ENCODE measurements around the gene CDC27.
"Not testable (repeated sequence)": the region's sequence is repeated elsewhere in the genome, so short reads cannot be mapped to it uniquely, and the experiment has no call there.

CDC27 gene

DNA sequence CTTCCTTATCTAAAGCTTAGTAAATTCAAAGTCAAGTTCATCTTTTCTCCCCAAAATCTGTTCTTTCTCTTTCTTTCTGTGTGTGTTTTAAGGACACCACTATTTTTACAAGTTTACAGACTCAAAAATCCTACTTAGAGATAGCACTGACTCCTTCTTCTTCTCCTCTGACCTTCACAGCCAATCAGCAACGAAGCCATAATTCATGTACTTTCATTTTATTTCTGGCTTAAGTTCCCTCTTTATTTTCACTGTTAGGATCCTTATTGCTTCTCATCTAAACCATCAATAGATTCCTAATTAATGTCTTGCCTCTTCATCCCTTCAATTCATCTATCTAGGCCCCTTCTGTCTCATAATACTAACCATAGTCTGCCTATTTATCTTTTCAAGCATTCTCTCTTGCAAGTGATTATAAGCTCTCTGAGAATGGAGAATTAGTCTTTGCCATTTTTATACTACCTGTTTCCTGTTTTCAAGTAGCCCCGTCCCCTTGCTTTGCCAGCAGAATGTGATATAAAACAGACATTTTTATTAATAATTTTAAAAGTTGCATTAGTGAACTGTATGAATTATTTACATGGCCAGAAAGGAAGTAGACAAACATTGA lies 27.0 kb downstream of the CDC27 start:
- in situ Hi-C loops (cut with MboI; ENCODE audit: low sequenced_read_pairs): no loop called here

DNA sequence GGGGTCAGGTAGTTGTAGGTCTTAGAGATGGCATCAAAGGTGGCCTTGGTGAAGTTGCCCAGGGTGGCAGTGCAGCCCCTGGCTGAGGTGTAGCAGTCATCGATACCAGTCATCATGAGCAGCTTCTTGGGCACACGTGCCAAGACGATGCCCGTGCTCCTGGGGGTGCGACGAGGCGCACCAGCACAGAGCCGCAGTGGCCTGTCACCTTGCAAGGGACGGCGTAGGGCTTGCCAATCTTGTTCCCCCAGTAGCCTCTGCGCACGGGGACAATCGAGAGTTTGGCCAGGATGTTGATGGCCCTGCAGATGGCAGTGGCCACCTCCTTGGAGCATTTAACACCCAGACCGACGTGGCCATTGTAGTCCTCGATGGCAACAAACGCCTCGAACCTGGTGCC lies 29.8 kb downstream of the CDC27 start:
- in situ Hi-C loops (cut with MboI; ENCODE audit: low sequenced_read_pairs): no loop called here

DNA sequence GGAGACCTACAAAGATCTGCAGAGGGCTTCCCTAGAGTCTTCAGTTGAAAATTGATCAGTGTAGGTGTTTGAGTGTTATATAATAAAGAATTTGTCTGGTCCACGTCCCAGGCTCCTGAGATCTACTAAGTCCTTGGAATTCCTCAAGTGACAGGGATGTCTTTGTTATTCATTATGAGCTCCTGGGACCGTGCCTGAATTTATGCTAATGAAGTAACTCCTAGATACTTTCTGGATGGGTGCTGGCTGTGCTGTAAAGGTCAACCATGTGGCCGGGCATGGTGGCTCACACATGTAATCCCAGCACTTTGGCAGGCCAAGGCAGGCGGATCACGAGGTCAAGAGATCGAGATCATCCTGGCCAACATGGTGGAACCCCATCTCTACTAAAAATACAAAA lies 43.7 kb downstream of the CDC27 start:
- in situ Hi-C loops (cut with MboI; ENCODE audit: low sequenced_read_pairs): no loop called here

DNA sequence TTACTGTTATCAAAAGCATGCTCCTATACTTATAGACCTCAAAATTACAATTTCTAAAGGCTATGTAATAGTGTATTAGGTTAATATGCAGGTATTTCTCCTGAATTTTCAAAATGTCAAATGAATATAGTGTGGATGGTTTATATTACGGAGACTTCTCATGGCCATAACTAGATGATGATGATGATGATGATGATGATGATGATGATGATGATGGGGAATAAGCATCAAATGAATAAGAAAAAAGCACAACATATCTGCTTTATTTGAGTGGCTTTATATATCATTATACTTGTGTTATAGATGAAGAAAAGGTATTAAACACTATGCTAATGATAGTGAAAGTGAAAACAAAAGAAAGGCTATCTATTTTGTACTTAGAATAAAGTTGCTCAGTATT lies 53.9 kb downstream of the CDC27 start:
- in situ Hi-C loops (cut with MboI; ENCODE audit: low sequenced_read_pairs): no loop called here

DNA sequence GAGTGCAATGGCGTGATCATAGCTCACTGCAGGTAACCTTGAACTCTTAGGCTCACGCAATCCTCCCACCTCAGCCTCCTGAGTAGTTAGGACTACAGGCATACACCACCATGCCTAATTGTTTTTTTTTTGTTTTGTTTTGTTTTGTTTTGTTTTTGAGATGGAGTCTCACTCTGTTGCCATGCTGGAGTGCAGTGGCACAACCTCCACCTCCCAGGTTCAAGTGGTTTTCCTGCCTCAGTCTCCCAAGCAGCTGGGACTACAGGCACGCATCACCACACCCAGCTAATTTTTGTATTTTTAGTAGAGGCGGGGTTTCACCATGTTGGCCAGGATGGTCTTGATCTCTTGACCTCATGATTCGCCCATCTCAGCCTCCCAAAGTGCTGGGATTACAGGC lies 54.7 kb downstream of the CDC27 start:
- in situ Hi-C loops (cut with MboI; ENCODE audit: low sequenced_read_pairs): not testable (repeated sequence)

DNA sequence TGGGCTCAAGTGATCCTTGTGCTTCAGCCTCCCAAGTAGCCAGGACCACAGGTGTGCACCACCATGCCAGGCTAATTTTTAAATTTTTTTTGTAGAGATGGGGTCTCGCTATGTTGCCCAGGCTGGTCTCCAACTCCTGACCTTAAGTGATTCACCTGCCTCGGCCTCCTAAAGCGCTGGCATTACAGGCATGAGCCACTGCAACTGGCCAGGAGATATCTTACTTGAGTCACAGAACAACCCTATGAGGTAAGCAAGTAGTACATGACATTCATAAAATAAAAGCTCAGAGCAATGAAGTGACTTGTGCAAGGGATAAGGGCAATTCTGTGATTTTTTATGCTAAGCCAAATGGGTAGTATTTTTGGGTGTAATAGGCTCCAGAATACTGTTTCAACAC lies 57.3 kb downstream of the CDC27 start:
- in situ Hi-C loops (cut with MboI; ENCODE audit: low sequenced_read_pairs): no loop called here

DNA sequence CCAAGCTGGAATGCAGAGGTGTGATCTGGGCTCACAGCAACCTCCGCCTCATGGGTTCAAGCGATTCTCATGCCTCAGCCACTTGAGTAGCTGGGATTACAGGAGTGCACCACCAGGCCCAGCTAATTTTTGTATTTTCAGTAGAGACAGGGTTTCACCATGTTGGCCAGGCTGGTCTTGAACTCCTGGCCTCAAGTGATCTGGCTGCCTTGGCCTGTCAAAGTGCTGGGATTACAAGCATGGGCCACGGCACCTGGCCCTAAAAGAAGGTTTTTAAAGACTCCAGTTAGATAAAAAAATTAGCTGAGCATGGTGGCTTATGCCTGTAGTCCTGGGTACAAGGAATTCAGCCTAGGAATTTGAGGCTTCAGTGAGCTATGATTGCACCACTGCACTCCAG lies 62.3 kb downstream of the CDC27 start:
- in situ Hi-C loops (cut with MboI; ENCODE audit: low sequenced_read_pairs): not testable (repeated sequence)

DNA sequence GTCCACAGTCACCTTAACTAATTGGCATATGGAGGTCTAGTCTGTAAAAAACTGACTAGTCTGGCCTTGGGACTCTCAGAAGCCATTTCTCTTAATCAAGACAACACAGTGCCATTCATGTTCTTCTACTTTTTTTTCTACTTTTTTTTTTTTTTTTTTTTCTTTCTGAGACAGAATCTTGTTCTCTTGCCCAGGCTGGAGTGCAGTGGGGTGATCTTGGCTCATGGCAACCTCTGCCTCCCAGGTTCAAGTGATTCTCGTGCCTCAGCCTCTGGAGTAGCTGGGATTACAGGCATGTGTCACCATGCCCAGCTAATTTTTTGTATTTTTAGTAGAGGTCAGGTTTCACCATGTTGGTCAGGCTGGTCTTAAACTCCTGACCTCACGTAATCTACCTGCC lies 65.8 kb downstream of the CDC27 start:
- in situ Hi-C loops (cut with MboI; ENCODE audit: low sequenced_read_pairs): not testable (repeated sequence)

DNA sequence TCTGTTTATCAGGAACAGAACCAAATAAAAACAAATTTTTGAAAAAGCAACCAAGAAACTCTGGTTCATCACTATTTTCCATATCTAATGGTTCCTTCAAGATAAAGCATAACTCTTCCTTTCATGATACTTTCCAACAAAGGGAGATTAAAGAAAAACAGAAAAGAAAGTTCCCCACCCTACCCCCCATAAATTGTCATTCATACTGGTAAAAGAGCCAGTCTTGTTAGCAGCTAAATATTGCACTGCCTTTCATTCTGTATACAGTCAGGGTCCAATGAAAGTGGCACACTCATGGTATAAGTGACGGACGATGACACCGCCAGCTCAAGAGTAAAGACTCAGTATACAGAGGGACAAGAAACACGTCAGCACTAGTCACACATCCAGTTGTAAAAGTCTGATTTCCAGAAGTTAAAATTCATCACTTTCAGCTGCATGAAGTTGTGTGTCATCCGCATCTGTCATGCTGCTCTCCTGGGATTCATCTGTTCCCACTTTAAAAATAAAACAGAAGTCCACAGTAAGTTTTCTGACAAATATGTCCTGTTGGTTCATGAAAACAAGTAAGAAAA lies 68.5 kb downstream of the CDC27 start:
- in situ Hi-C loops (cut with MboI; ENCODE audit: low sequenced_read_pairs): no loop called here

DNA sequence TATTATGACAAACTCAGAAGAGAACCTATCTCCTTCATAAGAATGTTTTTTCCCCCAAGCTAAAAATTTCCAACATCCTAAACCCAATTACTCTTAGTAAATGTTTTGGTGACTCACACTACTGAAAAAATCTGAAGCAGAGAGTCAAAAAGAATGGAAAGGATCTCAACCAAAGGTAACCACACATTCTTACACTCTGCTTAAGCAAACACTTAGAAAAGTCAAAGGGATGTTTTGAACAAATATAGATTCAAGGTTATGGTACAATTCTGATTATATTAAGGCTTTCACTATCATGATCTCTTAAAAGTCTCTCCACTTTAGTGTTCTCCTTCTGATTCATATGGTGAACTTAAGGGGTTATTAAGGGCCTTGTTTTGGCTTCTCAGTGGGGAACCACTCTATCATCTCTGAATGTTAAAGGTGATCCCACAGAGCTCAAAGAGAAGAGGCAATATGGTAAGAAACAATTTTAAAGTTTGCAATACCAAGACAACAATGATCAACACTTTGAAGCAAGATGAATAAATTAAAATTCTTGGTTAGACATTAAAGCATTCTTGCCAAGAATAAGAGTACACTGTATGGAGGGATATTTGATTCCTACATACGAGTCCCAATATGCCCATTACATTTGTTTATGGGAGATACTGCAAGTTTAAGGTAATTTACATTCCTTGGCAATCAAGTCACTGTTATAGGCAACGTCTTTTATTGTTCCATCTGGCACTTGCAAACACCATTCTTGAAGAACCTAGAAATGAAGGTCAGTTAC lies 69.2 kb downstream of the CDC27 start:
- in situ Hi-C loops (cut with MboI; ENCODE audit: low sequenced_read_pairs): no loop called here

DNA sequence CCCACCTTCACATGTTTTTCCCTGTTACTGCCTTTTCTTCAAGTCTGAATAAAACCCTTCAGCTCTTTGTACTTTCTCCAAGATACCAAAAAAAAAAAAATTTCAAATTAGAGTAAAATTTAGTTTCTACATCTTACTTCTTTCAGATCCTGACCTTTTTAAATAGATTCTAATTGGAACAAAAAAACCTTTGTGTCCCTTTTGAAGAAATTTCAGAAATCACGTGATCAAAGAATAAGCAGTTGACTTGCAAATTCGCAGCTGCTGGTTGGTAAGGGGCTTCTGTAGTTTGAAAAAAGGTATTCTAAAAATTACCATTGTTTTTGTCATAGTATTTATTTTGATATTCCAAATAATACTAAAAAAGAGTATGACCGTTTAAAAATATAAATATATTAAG lies 71.7 kb downstream of the CDC27 start:
- in situ Hi-C loops (cut with MboI; ENCODE audit: low sequenced_read_pairs): no loop called here

DNA sequence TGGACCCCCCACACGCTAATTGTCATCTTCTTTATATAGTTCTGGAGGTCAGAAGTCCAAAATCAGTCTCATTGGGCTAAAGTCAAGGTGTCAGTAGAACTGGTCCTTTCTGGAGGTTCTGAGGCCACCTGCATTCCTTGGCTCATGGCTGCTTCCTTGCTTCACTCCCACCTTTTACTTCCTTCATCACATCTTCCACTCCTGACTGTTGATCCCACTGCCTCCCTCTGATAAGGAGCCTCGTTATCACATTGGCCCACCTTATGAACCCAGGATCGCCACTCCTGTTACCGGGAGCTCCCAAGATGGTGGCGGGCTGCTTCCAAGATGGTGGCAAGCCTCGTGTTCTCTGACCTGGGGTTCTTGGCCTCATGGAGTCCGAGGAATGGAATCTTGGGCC lies 83.0 kb downstream of the CDC27 start:
- in situ Hi-C loops (cut with MboI; ENCODE audit: low sequenced_read_pairs): no loop called here

DNA sequence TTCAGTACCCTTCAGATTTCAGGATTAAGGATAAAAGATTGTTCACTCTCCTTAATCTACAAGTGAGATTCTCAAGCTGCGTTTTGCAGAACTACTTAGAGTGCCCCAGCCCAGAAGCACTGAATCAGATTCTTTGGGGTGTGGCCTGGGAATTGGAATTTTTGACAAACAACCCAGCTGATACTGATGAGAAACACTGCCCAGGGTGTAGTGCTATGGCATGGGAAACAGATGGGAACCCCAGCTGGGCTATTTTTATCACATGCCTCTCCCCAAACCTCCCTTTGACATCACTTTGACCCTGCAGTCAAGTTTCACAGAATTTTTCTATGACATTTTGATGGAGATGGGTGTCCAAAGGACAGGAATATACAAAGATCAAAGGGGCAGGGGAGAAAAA lies 83.8 kb downstream of the CDC27 start:
- in situ Hi-C loops (cut with MboI; ENCODE audit: low sequenced_read_pairs): not testable (repeated sequence)

DNA sequence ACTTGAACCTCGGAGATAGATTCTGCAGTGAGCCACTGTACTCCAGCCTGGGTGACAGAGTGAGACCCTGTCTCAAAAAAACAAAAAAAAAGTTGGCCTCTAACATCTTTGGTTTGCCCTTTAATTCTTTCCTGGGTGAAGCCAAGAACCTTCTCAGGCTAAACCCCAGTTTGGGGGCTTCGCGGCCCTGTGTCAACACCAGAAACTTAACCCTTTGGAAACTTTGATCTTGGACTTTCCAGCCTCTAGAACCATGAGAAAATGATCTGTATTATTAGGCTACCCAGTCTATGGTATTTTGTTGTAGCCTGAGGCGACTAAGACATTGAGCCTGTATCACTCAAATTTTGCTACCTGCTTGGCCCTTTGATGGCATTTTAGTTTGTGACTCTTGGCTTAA lies 86.2 kb downstream of the CDC27 start:
- in situ Hi-C loops (cut with MboI; ENCODE audit: low sequenced_read_pairs): no loop called here

DNA sequence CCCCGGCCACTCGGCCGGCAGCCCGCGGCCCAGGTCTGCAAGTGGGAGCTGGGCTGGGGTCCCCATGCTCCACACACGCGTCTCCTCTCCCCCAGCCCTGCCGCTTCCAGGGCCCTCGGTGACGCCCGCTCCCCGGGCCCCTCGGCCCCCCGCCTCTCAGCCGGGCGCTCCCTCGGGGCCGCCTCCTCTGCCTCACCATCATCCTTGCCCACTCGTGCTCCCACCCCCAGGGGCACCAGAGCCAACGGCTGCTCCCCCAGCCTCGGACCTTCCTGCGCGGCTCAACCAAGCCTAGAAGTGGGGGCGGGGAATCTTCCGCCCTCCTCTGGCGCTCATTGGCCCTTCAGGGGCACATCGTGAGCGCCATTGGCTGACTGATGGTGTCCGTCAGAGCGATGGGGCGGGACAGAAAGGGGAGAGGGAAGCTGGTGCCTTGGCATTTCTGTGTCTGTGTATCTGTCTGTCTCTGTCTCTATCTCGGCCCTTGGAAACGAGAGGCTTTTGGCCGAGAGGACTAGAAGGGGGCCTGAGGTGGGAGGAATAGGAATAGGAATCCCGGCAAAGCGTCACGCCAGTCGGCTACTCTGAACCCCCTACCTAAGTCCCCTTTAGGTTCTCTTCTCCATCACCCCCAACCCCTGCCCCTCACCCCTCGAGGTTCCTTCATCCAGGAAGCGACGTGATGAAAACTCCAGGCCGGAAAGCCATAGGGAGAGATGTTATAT lies 88.9 kb downstream of the CDC27 start:
- in situ Hi-C loops (cut with MboI; ENCODE audit: low sequenced_read_pairs): no loop called here

DNA sequence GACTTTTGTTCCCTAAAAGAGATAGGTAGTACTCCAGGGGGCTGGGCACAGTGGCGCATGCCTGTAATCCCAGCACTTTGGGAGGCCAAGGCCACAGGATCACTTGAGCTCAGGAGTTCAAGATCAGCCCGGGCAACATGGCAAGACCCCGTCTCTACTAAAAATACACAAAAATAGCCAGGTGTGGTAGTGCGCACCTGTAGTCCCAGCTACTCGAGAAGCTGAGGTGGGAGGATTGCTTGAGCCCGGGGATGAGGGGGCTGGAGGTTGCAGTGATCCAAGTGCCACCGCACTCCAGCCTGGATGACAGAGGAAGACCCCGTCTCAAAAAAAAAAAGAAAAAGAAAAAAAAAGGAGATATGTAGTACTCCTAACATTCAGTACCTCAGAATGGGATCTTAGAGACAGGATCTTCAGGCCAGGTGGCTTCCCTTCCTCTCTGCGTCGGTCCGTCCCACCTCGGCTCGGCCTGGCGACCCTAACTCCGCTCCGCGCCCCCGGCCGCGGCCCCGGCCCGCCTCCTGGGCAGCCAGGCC lies 89.6 kb downstream of the CDC27 start:
- in situ Hi-C loops (cut with MboI; ENCODE audit: low sequenced_read_pairs): no loop called here

DNA sequence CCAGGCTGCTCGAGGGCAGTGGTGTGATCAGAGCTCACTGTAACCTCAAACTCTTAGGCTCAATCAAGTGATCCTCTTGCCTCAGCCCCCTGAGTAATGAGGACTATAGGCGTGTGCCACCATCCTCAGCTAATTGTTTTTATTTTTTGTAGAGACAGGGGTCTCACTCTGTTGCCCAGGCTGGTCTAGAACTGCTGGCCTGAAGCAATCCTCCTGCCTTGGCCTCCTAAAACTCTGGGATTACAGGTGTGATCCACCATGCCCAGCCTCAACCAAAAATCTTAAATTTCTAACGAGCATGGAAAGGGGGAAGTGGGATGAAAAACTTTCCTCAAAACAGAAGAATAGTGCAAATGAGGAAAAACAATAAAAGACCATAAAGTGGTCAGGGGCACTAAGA lies 92.8 kb downstream of the CDC27 start:
- in situ Hi-C loops (cut with MboI; ENCODE audit: low sequenced_read_pairs): no loop called here

DNA sequence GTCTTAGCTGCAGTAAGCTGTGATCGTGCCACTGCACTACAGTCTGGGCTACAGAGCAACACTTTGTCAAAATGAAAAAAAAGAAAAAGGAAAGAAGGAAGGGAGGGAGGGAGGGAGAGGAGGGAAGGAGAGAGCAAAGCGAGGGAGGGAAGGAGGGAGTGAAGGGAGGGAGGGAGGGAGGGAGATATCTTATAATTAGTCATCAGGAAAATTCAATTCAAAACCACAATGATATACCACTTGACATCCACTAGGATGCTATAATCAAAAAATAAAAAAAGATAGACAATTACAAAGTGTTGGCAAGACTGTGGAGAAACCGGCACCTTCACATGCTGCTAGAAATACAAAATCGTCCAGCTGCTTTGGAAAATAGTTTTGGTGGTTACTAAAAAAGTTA lies 93.8 kb downstream of the CDC27 start:
- in situ Hi-C loops (cut with MboI; ENCODE audit: low sequenced_read_pairs): no loop called here

DNA sequence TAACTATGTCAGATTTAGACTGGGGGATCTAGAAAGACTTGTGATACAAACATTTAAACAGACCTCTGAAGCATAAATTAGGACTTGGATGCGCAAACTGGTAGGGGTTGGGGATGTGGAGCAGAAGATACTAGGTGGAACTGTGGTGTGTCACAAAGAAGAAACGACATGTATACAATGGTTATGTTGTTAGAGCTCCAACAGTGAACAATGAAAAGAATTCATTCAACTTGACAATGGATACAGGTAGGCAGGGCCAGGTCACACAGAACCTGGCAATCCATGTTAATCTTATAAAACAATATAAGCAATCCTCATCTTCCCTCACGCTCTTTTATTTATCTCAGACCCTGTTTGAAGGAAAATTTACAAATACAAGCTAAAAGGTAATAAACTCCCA lies 102.0 kb downstream of the CDC27 start:
- in situ Hi-C loops (cut with MboI; ENCODE audit: low sequenced_read_pairs): no loop called here

DNA sequence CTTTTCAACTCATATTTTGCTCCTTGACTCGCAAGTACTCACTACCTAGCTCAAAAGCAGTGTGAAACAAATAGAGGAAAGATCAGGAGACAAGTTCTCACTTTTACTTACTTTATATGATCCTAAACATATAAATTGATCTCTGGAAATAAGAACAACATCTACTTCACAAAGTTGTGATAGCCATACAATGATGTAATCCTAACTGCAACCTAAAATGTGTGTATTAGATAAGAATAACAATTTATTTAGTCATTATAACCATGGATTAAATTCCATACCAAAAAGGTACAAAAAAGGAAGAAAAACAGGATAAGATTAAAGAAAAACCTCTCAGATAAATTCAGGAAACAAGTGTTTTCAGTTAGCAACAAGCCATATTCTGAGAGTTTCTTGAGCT lies 103.4 kb downstream of the CDC27 start:
- in situ Hi-C loops (cut with MboI; ENCODE audit: low sequenced_read_pairs): no loop called here

DNA sequence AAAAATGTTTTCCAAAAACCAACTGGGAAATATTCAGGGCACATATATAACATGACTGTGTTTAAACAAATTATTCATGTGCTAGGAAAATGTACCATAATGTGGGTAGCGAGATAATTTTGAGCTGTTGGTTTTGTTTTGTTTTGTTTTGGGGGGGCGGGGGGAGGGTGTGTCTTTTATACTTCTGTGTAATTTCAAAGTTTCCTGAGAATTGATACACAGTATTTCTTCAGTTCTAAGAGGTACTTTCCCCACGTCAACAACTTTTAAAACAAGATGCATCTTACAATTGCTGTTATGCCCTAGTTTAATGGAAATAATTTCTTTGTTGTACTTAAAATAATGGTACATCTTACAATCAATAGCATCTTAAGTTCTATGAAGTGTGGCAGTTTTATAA lies 110.3 kb downstream of the CDC27 start:
- in situ Hi-C loops (cut with MboI; ENCODE audit: low sequenced_read_pairs): no loop called here

DNA sequence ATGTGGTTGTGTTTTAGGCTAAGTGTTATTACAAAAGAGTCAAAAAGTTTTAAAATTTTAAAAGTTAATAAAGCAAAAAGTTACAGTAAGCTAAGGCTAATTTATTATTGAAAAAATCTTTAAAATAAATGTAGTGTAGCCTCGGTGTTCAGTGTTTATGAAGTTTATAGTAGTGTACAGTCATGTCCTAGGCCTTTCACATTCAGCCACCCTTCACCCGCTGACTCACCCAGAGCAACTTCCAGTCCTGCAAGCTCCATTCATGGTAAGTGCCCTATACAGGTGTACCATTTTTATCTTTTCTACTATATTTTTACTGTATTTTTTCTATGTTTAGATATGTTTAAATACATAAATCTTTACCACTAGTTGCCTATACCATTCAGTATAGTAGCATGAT lies 111.5 kb downstream of the CDC27 start:
- in situ Hi-C loops (cut with MboI; ENCODE audit: low sequenced_read_pairs): no loop called here
